SH-SY5Y (cell line): ENCODE measurements around the gene MARK3.

ENCODE experiments used
- GATA2 ChIP-seq: IDR thresholded peaks from 2 replicates; pipeline ENCODE4 v1.6.1; 2011; ENCODE audit warnings: mild to moderate bottlenecking, low read depth, low read length
- GATA3 ChIP-seq: IDR thresholded peaks from 2 replicates; pipeline ENCODE4 v1.6.1; 2011; ENCODE audit warnings: low read depth, mild to moderate bottlenecking, low read length, moderate library complexity

DNA sequence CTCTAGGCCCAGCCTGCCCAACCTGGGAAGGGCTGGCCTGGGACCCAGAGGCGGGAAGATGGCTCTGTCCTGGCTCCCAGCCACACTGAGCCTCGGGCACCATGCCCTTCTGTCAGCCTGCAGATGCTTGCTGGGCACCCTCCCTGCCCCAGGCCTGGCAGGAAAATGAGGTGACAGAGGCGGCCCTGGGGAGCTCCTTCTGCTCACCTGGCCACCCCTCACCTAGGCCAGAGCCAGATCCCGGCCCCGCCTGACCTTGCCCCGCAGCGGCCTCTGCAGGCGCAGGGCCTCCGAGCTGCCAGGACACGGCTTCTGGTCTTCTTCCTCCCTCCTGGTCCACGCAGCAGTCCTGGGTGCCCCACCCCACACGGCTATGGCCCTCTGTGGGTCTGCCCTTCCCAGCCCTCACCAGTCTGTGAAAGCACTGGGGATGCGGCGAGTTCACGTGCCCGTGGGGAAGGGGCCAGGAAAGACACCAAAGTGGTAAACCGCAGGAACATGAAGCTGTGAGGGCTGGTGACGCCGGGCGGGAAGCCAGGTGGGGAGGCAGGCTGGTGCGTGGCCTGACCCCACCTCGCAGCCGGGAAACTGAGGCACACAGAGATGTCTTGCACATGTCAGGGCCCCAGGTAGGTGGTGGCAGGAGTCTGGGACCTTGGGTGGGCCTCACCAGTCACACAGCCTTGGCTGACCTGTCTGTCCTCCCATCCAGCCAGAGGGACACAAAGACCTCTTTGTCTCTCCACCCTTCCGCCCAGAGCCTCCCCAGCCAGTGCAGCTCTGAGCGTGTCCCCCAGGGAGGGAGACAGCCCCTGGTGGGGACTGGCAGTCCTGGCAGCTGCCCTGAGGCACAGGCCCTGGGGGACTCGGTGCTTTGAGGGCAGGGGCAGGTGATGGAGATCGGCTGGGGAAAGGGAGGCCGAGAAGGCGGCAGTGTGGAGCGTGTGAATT, 164.4 kb downstream of the MARK3 start:
- TF ChIP-seq GATA3 (no peak), GATA2 (no peak)
